Measurements from ENCODE around the gene AMBN.

The AMBN gene, protein sequence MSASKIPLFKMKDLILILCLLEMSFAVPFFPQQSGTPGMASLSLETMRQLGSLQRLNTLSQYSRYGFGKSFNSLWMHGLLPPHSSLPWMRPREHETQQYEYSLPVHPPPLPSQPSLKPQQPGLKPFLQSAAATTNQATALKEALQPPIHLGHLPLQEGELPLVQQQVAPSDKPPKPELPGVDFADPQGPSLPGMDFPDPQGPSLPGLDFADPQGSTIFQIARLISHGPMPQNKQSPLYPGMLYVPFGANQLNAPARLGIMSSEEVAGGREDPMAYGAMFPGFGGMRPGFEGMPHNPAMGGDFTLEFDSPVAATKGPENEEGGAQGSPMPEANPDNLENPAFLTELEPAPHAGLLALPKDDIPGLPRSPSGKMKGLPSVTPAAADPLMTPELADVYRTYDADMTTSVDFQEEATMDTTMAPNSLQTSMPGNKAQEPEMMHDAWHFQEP

DNA sequence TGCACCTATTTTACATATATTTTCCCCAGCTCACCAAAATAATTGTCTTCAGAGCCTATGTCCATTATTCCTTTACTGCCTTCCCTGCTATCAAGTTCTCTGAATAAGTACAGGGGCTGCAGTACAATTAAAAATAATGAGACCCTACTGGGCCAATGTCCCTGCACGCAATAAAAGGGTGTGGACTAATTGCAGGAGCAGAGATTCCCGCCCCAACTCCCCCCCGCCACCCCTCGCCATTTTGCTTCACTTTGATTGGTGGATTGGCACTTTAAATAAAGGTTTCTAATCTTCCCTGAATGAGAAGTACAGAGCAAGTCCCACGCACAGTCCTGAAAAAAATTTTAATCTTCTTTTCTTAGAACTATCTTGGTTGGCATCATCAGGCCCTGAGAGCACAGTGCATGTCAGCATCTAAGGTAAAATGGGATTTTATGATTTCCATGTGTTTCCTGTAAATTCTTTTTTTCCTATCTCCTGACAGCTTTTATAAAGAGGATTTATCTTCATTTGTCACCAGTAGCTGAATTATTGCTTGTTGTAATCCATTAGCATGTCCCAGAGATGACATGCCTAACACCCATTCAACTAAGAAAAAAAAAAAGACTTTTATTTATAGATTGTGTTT lies at the start of gene AMBN:
TSS of gene AMBN (plus strand) at position 302 of the 628 bp plus-strand sequence. CDS start at position 405, 103 bp downstream.
- DNase-seq, result no peak

GRCh38 chr4:70544279-70544868 lies 47.7 kb upstream of the AMBN start:
- no peak for DNase-seq

- no peak for DNase-seq
These were observed 35.2 kb upstream of the AMBN start for GRCh38 chr4:70556856-70557255.

DNA sequence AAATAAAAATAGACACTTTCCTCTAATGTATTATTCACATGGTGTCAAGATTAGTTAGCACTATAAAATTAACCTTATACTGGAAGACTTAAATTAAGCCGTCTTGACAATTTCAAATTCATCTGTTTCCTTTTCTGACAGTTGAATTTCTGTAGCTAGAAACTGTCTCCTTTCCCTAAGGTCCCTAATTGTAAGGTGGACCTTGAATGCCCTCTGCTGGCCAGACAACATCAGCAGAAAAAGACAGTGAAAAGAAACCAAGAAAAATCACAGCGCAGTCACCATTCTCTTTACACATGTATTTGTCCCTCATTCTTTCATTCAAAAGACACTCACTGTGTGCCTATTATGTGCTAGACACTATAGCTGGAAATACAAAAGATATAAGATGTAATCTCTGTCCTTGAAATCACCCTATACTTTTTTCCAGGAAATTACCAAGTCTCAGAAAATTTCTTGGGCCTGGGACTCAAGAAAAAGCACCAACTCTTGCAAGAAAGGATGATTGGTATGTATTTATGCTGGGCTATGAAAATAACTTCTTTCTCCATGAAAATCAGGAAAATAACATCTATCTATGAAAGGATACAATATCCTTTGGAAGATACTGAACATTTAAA lies 32.7 kb upstream of the AMBN start:
- DNase-seq, result peak; percentile 6

GRCh38 chr4:70559924-70560323 lies 32.1 kb upstream of the AMBN start:
- DNase-seq, result no peak

- no peak for DNase-seq
These were observed 28.0 kb upstream of the AMBN start for GRCh38 chr4:70564033-70564432.

DNA sequence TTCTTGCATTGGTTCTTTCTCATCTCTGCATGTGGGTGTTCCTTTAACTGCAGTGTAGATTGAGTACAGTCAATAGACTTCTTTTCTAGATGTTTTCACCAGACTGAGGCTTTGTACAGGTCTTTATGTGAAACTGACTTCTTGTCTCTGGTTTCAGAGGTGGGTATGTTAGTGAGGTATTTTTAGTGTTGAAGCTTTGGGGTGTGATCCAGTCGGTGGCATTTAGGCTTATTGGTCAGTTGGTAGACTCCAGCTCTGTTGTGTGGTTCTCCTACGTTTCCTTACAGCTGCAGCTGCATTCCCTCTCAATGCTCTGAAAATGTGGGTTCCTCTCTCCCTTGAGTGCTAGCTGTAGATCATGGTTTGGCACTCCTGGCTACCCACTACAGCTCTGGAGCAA lies 21.3 kb upstream of the AMBN start:
- no peak for DNase-seq

- DNase-seq, result no peak
These were observed 20.3 kb upstream of the AMBN start for GRCh38 chr4:70571772-70572171.

- no peak for DNase-seq
These were observed 16.1 kb upstream of the AMBN start for GRCh38 chr4:70575964-70576363.

DNA sequence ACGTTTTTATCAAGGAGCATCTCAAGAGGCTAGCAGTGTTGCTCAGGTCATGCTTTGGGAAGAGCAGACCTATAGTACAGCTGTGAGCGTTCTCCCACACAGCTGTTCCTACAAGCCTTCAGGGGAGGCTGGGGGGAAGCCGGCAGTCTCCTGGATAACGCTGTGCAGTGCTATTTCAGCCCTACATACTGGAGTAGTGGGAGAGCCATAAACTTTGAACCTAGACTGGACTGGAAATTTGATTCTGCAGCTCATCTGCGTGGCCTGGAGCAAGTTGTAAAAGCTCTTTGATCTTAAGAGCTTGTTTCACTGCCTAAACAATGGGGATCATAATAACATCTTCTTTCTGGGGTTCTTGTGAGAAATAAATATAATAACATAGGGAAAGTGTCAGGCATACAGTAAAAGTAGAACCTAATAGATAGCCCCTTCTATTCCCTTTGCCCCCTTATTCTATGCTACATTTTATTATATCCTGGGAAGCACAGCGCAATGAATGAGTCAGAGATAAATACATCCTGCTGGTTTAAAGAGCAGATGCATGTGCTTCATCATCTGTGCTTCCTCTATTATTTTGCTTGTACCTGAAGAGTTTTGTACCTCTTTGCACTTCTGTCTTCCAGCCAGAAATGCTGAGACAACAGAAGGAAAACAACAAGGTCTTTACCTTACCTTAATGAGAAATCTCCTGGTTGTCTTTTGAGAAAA lies 14.7 kb upstream of the AMBN start:
- DNase-seq, result no peak

GRCh38 chr4:70581980-70582379 lies 10.1 kb upstream of the AMBN start:
- DNase-seq, result no peak

DNA sequence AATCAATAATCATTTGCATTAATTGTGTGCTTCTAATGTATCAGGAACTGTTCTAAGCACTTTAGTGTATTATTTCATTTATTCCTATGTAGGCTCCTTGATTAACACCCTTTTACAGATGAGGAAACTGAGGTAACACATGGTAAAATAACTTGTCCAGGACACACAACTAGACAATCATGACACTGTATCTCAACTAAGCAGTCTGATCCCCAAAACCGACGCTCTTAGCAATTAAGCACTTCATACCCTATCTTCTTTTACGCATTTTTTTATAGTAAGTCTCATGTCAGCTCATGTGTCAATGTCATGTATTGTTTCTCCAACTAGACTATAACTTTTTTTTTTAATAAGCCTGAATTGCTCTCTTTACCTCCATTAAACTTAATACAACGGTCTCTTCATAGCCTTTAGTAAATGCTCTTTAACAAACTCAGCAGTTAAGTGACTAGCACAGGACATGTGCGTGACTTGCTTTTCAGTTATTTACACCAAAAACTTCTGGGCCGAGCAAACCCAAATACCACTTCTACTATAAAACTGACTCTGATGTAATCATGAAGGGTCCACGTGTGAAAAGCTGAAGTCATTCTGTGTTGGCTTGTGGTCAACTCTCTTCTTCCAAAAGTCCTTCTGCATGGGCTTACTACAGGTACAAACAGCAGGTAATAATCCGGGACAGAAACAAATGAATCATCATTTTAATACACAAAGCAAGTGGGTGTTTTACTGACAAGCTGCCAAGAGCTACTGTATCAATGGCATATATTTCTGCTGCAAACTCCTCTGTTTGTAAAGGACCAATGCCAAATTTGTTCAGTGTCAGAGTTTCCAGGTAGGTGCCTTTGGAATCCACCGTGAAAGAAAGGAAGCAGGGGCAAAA lies 7.9 kb upstream of the AMBN start:
- no peak for DNase-seq

- DNase-seq, result no peak
These were observed 5.2 kb upstream of the AMBN start for GRCh38 chr4:70586841-70587240.

- DNase-seq, result no peak
These were observed 2.3 kb upstream of the AMBN start for GRCh38 chr4:70589785-70590184.

GRCh38 chr4:70594196-70594595 lies 2.1 kb downstream of the AMBN start:
- DNase-seq, result no peak

DNA sequence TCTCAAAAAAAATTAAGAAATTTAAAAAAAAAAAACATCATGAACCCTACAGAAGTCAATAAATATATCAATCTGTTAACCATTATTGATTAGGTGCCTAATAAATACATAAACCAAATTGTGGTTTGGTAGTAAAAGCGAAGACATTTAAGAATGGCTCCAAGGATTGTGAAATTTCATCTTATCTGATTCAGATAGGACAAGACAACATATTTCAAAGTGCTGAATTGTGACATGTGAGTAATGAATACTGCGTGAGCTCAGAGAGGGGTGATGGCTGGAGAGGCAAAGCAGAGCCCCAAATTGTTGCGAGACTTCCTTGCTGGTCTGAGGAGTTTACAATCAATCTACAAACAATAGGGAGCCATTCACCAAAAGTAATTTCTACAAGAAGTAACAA lies 8.2 kb downstream of the AMBN start:
- no peak for DNase-seq

- no peak for DNase-seq
These were observed 8.9 kb downstream of the AMBN start for GRCh38 chr4:70600977-70601376.

- DNase-seq, result peak; percentile 26
These were observed 9.5 kb downstream of the AMBN start for GRCh38 chr4:70601422-70602039.

- DNase-seq, result no peak
These were observed 11.8 kb downstream of the AMBN start for GRCh38 chr4:70603856-70604255.

GRCh38 chr4:70606459-70606858 lies 14.4 kb downstream of the AMBN start:
- DNase-seq, result no peak

DNA sequence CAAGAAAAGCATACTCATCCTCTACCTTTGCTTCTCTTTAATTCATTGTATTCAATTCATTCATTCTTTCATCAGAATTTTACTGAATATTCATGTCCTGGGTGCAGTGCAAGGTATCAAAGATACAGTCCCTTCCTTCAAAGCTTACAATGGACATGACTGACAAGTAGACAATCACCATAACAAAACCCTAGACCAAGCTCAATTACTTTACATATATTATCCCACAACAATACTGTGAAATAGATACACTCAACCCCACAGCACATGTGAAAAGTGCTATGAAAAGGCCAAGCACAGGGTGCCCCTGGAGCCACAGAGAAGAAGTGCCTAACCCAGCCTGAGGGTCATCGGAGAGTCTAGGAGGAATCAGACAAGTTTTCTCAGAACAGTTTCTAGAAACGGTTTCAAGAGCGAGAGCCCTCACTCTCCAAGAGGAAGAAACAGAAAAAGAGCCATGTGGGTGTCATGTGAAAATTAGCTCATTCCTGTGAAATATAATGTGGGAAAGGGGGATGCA lies 15.3 kb downstream of the AMBN start:
- DNase-seq, result no peak

Data from stimulated activated CD4-positive, alpha-beta T cell treated with anti-CD3 and anti-CD28 coated beads, Interleukin-12 subunit alpha, Interleukin-12 subunit beta, amount 100 ng/mL, for 4 hours (primary cell).